Suppressor macrophage (primary cell): Measurements from ENCODE around the gene PHF24.

Experiments
- DNase-seq, 4 experiments: peaks; one replicate each; pipeline ENCODE4 v3.0.0-alpha.2; 2020 to 2022

The PHF24 gene

GRCh38 chr9:34983209-34983608 is 25.1 kb downstream of the PHF24 start:
- peak in 2 of 4 experiments; percentile 45 to 47 for DNase-seq

GRCh38 chr9:34984049-34984448 is 26.0 kb downstream of the PHF24 start:
- peak in 3 of 4 experiments; percentile 37 to 52 (median 49) for DNase-seq

- peak; percentile 64 to 74 (median 66) for DNase-seq
Measured at GRCh38 chr9:34985311-34985899, 27.3 kb downstream of the PHF24 start.

- peak; percentile 93 to 99 (median 94) for DNase-seq
Measured at GRCh38 chr9:34986540-34987047, 28.5 kb downstream of the PHF24 start.

GRCh38 chr9:34987160-34987901 is 29.2 kb downstream of the PHF24 start:
- DNase-seq, result peak in 3 of 4 experiments; percentile 47 to 57 (median 49)

GRCh38 chr9:34988218-34989002 is 30.3 kb downstream of the PHF24 start:
- DNase-seq, result peak; percentile 67 to 77 (median 72)

GRCh38 chr9:34989003-34989945 is 31.2 kb downstream of the PHF24 start, which contains the start of gene DNAJB5:
DNAJB5 (plus strand) TSS chr9:34989745; CDS start chr9:34990631, 886 bp downstream.
- peak; percentile 98 to 99 (median 98) for DNase-seq

GRCh38 chr9:34989946-34990635 is 32.0 kb downstream of the PHF24 start:
- peak; percentile 57 to 72 (median 68) for DNase-seq

- DNase-seq, result no peak
Measured at GRCh38 chr9:34990908-34991606, 33.0 kb downstream of the PHF24 start.

- DNase-seq, result no peak
Measured at GRCh38 chr9:34991607-34992375, 33.7 kb downstream of the PHF24 start.

GRCh38 chr9:34992376-34992951 is 34.4 kb downstream of the PHF24 start:
- DNase-seq, result peak; percentile 73 to 90 (median 77)

GRCh38 chr9:34993502-34994259 is 35.6 kb downstream of the PHF24 start:
- peak; percentile 81 to 94 (median 88) for DNase-seq

GRCh38 chr9:34994260-34994899 is 36.3 kb downstream of the PHF24 start:
- peak in 2 of 4 experiments; percentile 11 to 19 for DNase-seq

- peak in 3 of 4 experiments; percentile 41 to 65 (median 52) for DNase-seq
Measured at GRCh38 chr9:34994900-34995669, 37.0 kb downstream of the PHF24 start.

- peak in 2 of 4 experiments; percentile 15 to 37 for DNase-seq
Measured at GRCh38 chr9:34995670-34996060, 37.6 kb downstream of the PHF24 start.

GRCh38 chr9:34996181-34996904 is 38.3 kb downstream of the PHF24 start:
- no peak for DNase-seq
